ENCODE data around the gene ENHO. TPM values are rescaled to one million over a fixed set of nuclear protein-coding genes. Genes with fewer than 3 reads are reported as not detected.

The ENHO gene
- total RNA-seq, 4 donors from 2014 or later: 2.7 to 22.1 (median 16.3) TPM

- no peak for DNase-seq (ENCODE audit: low spot score in 2 of 2)
- Histone ChIP-seq H3K27ac (no peak overlapping the region), H3K36me3 (peaks cover 0 to 15% (median 0%) of the 10 kb centered on the region in 3 donors), H3K4me3 (no peak overlapping the region), H3K4me1 (peaks cover 0 to 37% (median 0%) of the 10 kb centered on the region in 4 donors), H3K9me3 (no peaks in the 10 kb centered on the region), H3K27me3 (no peaks in the 10 kb centered on the region)
- TF ChIP-seq EP300 (IDR thresholded peaks at IDR 0.05): no peak
- TF ChIP-seq, protein P1, sequence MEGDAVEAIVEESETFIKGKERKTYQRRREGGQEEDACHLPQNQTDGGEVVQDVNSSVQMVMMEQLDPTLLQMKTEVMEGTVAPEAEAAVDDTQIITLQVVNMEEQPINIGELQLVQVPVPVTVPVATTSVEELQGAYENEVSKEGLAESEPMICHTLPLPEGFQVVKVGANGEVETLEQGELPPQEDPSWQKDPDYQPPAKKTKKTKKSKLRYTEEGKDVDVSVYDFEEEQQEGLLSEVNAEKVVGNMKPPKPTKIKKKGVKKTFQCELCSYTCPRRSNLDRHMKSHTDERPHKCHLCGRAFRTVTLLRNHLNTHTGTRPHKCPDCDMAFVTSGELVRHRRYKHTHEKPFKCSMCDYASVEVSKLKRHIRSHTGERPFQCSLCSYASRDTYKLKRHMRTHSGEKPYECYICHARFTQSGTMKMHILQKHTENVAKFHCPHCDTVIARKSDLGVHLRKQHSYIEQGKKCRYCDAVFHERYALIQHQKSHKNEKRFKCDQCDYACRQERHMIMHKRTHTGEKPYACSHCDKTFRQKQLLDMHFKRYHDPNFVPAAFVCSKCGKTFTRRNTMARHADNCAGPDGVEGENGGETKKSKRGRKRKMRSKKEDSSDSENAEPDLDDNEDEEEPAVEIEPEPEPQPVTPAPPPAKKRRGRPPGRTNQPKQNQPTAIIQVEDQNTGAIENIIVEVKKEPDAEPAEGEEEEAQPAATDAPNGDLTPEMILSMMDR (IDR thresholded peaks at IDR 0.05): no peak
- TF ChIP-seq POLR2A (IDR thresholded peaks at IDR 0.05): no peak
- WGBS, 2 donors: 73 to 75% methylated on average over 6 to 12 of the region's 12 CpGs
Observed at GRCh38 chr9:34568774-34569173, 46.0 kb upstream of the ENHO start.

DNA sequence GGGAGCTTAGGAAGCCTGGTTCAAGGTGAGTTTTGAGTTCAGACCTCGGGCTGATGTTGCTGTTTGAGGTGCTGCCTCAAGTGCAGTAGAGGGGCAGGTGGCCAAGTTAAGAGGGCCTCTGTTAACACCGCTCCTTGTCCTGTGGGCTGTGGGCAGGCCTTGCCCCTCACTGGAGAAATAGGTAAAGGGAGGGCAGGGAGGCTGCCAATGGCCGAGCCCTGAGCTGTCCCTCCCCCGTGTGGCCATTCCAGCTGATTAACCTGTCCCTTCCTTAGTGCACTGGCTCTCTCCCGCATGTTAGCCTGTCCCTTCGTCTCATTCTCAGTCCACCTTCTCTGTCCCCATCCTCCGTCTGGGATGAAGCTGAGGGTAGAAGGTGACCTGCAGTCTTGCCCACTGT, 45.3 kb upstream of the ENHO start:
- WGBS, 2 donors: 86% methylated on average over 7 of the region's 7 CpGs
- Histone ChIP-seq H3K36me3 (peaks cover 0 to 19% (median 0%) of the 10 kb centered on the region in 3 donors), H3K27ac (no peak overlapping the region), H3K27me3 (no peaks in the 10 kb centered on the region), H3K4me3 (no peak overlapping the region), H3K9me3 (no peaks in the 10 kb centered on the region), H3K4me1 (peaks cover 0 to 30% (median 0%) of the 10 kb centered on the region in 4 donors)
- TF ChIP-seq EP300 (IDR thresholded peaks at IDR 0.05) (no peak), POLR2A (IDR thresholded peaks at IDR 0.05) (no peak)
- TF ChIP-seq, protein P1 (IDR thresholded peaks at IDR 0.05): no peak
- DNase-seq (ENCODE audit: low spot score in 2 of 2): no peak

DNA sequence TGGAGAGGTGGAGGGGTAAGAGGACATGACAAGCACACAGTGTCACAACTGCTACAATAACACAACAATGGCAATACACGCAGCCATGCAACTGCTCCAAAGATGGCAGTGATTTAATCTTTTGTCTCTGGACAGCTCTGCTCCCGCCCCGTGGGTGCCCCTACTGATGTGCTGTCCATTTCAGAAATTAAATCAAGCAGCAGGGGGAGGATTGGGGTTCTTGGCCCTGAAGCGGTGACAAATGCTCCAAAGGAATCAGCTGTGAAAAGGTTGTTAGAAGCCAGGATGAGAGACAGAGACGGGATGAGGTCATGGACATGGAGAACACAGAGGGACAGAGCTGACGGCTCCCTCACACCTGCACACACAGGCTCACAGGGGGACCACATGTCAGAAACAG, 44.2 kb upstream of the ENHO start:
- peaks cover 0 to 20% (median 0%) of the 10 kb centered on the region in 4 donors for H3K4me1 ChIP-seq
- H3K27me3 ChIP-seq: no peaks in the 10 kb centered on the region
- 85 to 86% methylated on average over 6 of the region's 6 CpGs for WGBS, 2 donors
- TF ChIP-seq EP300 (IDR thresholded peaks at IDR 0.05): no peak
- TF ChIP-seq, protein P1 (IDR thresholded peaks at IDR 0.05): no peak
- no peak for TF ChIP-seq POLR2A (IDR thresholded peaks at IDR 0.05)
- peaks cover 0 to 5% (median 0%) of the 10 kb centered on the region in 4 donors for H3K9me3 ChIP-seq
- H3K27ac ChIP-seq: no peak overlapping the region
- no peak for DNase-seq (ENCODE audit: low spot score in 2 of 2)
- H3K4me3 ChIP-seq: no peak overlapping the region
- peaks cover 0 to 31% (median 0%) of the 10 kb centered on the region in 3 donors for H3K36me3 ChIP-seq

DNA sequence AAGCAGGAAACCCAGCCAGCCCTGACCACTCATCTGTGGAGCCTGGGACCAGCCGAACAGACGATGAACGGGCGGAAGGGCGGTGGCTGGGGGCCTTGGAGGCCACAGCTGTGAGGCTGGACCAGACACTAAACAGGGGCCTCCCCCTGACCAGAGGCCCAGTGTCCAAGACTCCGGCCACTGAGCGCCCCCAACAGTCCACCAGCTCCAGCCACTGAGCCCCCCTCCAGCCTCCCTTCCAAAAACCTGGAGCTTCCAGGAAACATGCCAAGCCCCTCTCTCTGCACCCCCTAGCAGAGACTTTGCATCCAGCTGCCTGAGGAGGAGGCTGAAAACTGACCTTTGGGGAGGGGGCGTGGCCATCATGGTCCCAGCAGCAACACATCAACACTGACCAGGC, 43.5 kb upstream of the ENHO start:
- TF ChIP-seq EP300 (IDR thresholded peaks at IDR 0.05) (no peak), POLR2A (IDR thresholded peaks at IDR 0.05) (no peak)
- TF ChIP-seq, protein P1 (IDR thresholded peaks at IDR 0.05): no peak
- Histone ChIP-seq H3K9me3 (peaks cover 0 to 6% (median 0%) of the 10 kb centered on the region in 4 donors), H3K4me3 (no peak overlapping the region), H3K27ac (no peak overlapping the region), H3K4me1 (peaks cover 0 to 13% (median 3%) of the 10 kb centered on the region in 4 donors), H3K27me3 (no peaks in the 10 kb centered on the region), H3K36me3 (peaks cover 0 to 32% (median 0%) of the 10 kb centered on the region in 3 donors)
- 66 to 71% methylated on average over 8 of the region's 8 CpGs for WGBS, 2 donors
- no peak for DNase-seq (ENCODE audit: low spot score in 2 of 2)

GRCh38 chr9:34565856-34566255, 43.1 kb upstream of the ENHO start:
- Histone ChIP-seq H3K9me3 (peaks cover 0 to 6% (median 0%) of the 10 kb centered on the region in 4 donors), H3K4me1 (peaks cover 0 to 12% (median 6%) of the 10 kb centered on the region in 4 donors), H3K27ac (no peak overlapping the region), H3K4me3 (no peak overlapping the region), H3K36me3 (peaks cover 0 to 32% (median 0%) of the 10 kb centered on the region in 3 donors), H3K27me3 (no peaks in the 10 kb centered on the region)
- TF ChIP-seq EP300 (IDR thresholded peaks at IDR 0.05) (no peak), POLR2A (IDR thresholded peaks at IDR 0.05) (no peak)
- TF ChIP-seq, protein P1 (IDR thresholded peaks at IDR 0.05): no peak
- DNase-seq (ENCODE audit: low spot score in 2 of 2): no peak
- WGBS, 2 donors: 76 to 84% methylated on average over 8 of the region's 8 CpGs

Measured in tibial nerve (tissue), 4 donors.